HFF-Myc (cell line): Measurements from ENCODE around the gene SETD6.

ENCODE experiments used
- DNase-seq: peaks from one replicate; pipeline ENCODE4 v3.0.0-alpha.2; 2011; ENCODE audit warnings: low read depth; ENCODE audit errors: extremely low read depth
- H3K4me3 ChIP-seq: replicated peaks from 2 replicates; pipeline ENCODE4 v1.5.1; 2011; ENCODE audit warnings: low read depth, mild to moderate bottlenecking, control low read depth, low read length
- CTCF ChIP-seq: IDR thresholded peaks from 2 replicates; pipeline ENCODE4 v1.5.1; 2012; ENCODE audit warnings: mild to moderate bottlenecking, low read depth, low read length, control low read depth; ENCODE audit errors: missing control alignments

SETD6 gene

GRCh38 chr16:58532414-58532813 lies 17.1 kb downstream of the SETD6 start:
- no peak for DNase-seq
- no peak for TF ChIP-seq CTCF
- no peak overlapping the region for H3K4me3 ChIP-seq

GRCh38 chr16:58533751-58534470 lies 18.6 kb downstream of the SETD6 start:
- no peak overlapping the region for H3K4me3 ChIP-seq
- DNase-seq = no peak
- no peak for TF ChIP-seq CTCF

GRCh38 chr16:58535100-58535499 lies 19.8 kb downstream of the SETD6 start:
- H3K4me3 ChIP-seq = no peak overlapping the region
- TF ChIP-seq CTCF = no peak
- no peak for DNase-seq

- H3K4me3 ChIP-seq = no peak overlapping the region
- no peak for TF ChIP-seq CTCF
- DNase-seq = no peak
Measured at GRCh38 chr16:58536278-58536677, 21.0 kb downstream of the SETD6 start.

- no peak for TF ChIP-seq CTCF
- no peak for DNase-seq
- no peak overlapping the region for H3K4me3 ChIP-seq
Measured at GRCh38 chr16:58537124-58537906, 22.0 kb downstream of the SETD6 start.

GRCh38 chr16:58541711-58542110 lies 26.4 kb downstream of the SETD6 start:
- TF ChIP-seq CTCF = no peak
- no peak for DNase-seq
- no peak overlapping the region for H3K4me3 ChIP-seq
